Neural progenitor cell (in vitro differentiated cells): ENCODE measurements around the gene TM2D3. TPM values are rescaled to one million over a fixed set of nuclear protein-coding genes. Genes with fewer than 3 reads are reported as not detected.

Experiments used
- DNase-seq: peaks from one replicate; pipeline ENCODE4 v3.0.0-alpha.2; 2016; ENCODE audit warnings: low spot score
- H2AFZ ChIP-seq: fragments of 200-600 bp; sonication (generic); replicated peaks from 2 replicates; pipeline ENCODE4 v1.6.1; 2016; ENCODE audit warnings: antibody characterized with exemption
- H3F3A ChIP-seq: fragments of 200-600 bp; sonication (generic); 2 replicates; pipeline ENCODE4 v1.6.1; 2016; ENCODE audit warnings: antibody characterized with exemption, low read depth
- H3K27ac ChIP-seq: fragments of 200-600 bp; sonication (generic); 2 replicates; pipeline ENCODE4 v1.5.1; 2016; ENCODE audit warnings: mild to moderate bottlenecking
- H3K27me3 ChIP-seq: fragments of 200-600 bp; sonication (generic); 2 replicates; pipeline ENCODE4 v1.6.1; 2016; ENCODE audit warnings: mild to moderate bottlenecking, moderate library complexity
- H3K36me3 ChIP-seq: fragments of 200-600 bp; sonication (generic); 2 replicates; pipeline ENCODE4 v1.5.1; 2016
- H3K4me1 ChIP-seq: fragments of 200-600 bp; sonication (generic); 2 replicates; pipeline ENCODE4 v1.6.1; 2016; ENCODE audit warnings: mixed run types
- H3K4me2 ChIP-seq: fragments of 200-600 bp; sonication (generic); 2 replicates; pipeline ENCODE4 v1.6.1; 2016
- H3K4me3 ChIP-seq: fragments of 200-600 bp; sonication (generic); 2 replicates; pipeline ENCODE4 v1.5.1; 2016
- H3K79me2 ChIP-seq: fragments of 200-600 bp; sonication (generic); 2 replicates; pipeline ENCODE4 v1.6.1; 2016; ENCODE audit warnings: low read depth
- H3K9ac ChIP-seq: fragments of 200-600 bp; sonication (generic); 2 replicates; pipeline ENCODE4 v1.6.1; 2016
- H3K9me3 ChIP-seq: fragments of 200-600 bp; sonication (generic); 2 replicates; pipeline ENCODE4 v1.5.1; 2016; ENCODE audit warnings: low read depth
- H4K20me1 ChIP-seq: fragments of 200-600 bp; sonication (generic); 2 replicates; pipeline ENCODE4 v1.6.1; 2016; ENCODE audit warnings: low read depth
- H3K27ac Mint-ChIP-seq: 3 replicates; pipeline ENCODE4 v1.8.0; 2021; ENCODE audit warnings: mixed read lengths
- H3K27me3 Mint-ChIP-seq: 2 replicates; pipeline ENCODE4 v1.8.0; 2022; ENCODE audit warnings: low read depth, mild to moderate bottlenecking, inconsistent platforms, moderate library complexity, mixed read lengths; ENCODE audit not compliant: insufficient read depth
- H3K36me3 Mint-ChIP-seq: 3 replicates; pipeline ENCODE4 v1.8.0; 2021; ENCODE audit warnings: mixed read lengths
- H3K4me1 Mint-ChIP-seq: 3 replicates; pipeline ENCODE4 v1.8.0; 2021; ENCODE audit warnings: mixed read lengths
- H3K4me3 Mint-ChIP-seq: 3 replicates; pipeline ENCODE4 v1.8.0; 2021; ENCODE audit warnings: mild to moderate bottlenecking, moderate library complexity, mixed read lengths
- H3K9me3 Mint-ChIP-seq: 3 replicates; pipeline ENCODE4 v1.8.0; 2020; ENCODE audit warnings: mixed read lengths
- EZH2 ChIP-seq: fragments of 200-600 bp; sonication (generic); IDR thresholded peaks from 2 replicates; pipeline ENCODE4 v1.6.1; 2017; ENCODE audit warnings: antibody characterized with exemption, mild to moderate bottlenecking, moderate library complexity
- EZH2phosphoT487 ChIP-seq: fragments of 200-600 bp; sonication (generic); IDR thresholded peaks from 2 replicates; pipeline ENCODE4 v1.6.1; 2017; ENCODE audit warnings: antibody characterized with exemption
- total RNA-seq: library from RNA; depleted of rRNA; stranded (reverse); fragments of >200 nt; gene quantifications from 2 replicates; pipeline ENCODE4 v1.2.3, GENCODE V29; 2015; ENCODE audit warnings: low replicate concordance
- TF ChIP-seq, protein P1 (sequence below): fragments of 200-600 bp; sonication (generic); IDR thresholded peaks from 2 replicates; pipeline ENCODE4 v1.5.1; 2017; ENCODE audit warnings: antibody characterized with exemption, mild to moderate bottlenecking

The TM2D3 gene
- total RNA-seq, 1 donor from 2014 or later: 58.4 TPM

DNA sequence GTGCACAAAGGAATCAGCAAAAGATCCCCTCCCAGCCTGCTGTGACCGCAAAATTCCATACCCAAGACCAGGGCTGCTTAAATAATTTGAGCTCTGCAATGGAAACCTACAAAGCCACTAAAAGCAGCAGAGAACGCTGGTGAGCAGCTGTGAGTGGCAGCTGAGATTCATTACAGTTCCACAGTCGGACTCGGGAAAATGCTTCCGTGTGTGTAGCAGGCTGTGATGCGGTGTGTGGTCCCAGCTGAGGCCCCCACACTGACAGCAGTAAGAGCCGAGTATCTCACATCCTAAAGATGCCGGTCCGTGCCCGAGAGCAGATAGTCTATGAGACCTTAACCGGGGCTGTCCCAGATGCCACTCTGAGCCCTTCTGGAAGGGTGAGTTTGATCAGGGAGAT is 37.4 kb downstream of the TM2D3 start:
- Histone ChIP-seq H3K79me2 (no peaks in the 10 kb centered on the region), H3F3A (no peaks in the 10 kb centered on the region), H3K4me3 (no peak overlapping the region), H3K9ac (no peak overlapping the region), H3K4me1 (peaks cover 24% of the 10 kb centered on the region), H3K27me3 (no peaks in the 10 kb centered on the region), H2AFZ (no peak overlapping the region), H3K9me3 (no peaks in the 10 kb centered on the region), H3K4me2 (no peak overlapping the region), H3K27ac (no peak overlapping the region), H4K20me1 (no peaks in the 10 kb centered on the region), H3K36me3 (no peaks in the 10 kb centered on the region)
- H3K4me3 Mint-ChIP-seq: peak overlapping the region; percentile 10
- no peaks in the 10 kb centered on the region for H3K9me3 Mint-ChIP-seq
- peaks cover 8% of the 10 kb centered on the region for H3K27me3 Mint-ChIP-seq
- peak overlapping the region; percentile 47 for H3K27ac Mint-ChIP-seq
- no peaks in the 10 kb centered on the region for H3K36me3 Mint-ChIP-seq
- TF ChIP-seq EZH2phosphoT487: no peak
- TF ChIP-seq EZH2: no peak
- TF ChIP-seq, protein P1, sequence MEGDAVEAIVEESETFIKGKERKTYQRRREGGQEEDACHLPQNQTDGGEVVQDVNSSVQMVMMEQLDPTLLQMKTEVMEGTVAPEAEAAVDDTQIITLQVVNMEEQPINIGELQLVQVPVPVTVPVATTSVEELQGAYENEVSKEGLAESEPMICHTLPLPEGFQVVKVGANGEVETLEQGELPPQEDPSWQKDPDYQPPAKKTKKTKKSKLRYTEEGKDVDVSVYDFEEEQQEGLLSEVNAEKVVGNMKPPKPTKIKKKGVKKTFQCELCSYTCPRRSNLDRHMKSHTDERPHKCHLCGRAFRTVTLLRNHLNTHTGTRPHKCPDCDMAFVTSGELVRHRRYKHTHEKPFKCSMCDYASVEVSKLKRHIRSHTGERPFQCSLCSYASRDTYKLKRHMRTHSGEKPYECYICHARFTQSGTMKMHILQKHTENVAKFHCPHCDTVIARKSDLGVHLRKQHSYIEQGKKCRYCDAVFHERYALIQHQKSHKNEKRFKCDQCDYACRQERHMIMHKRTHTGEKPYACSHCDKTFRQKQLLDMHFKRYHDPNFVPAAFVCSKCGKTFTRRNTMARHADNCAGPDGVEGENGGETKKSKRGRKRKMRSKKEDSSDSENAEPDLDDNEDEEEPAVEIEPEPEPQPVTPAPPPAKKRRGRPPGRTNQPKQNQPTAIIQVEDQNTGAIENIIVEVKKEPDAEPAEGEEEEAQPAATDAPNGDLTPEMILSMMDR: no peak
- DNase-seq: no peak
- H3K4me1 Mint-ChIP-seq: peaks cover 70% of the 10 kb centered on the region

DNA sequence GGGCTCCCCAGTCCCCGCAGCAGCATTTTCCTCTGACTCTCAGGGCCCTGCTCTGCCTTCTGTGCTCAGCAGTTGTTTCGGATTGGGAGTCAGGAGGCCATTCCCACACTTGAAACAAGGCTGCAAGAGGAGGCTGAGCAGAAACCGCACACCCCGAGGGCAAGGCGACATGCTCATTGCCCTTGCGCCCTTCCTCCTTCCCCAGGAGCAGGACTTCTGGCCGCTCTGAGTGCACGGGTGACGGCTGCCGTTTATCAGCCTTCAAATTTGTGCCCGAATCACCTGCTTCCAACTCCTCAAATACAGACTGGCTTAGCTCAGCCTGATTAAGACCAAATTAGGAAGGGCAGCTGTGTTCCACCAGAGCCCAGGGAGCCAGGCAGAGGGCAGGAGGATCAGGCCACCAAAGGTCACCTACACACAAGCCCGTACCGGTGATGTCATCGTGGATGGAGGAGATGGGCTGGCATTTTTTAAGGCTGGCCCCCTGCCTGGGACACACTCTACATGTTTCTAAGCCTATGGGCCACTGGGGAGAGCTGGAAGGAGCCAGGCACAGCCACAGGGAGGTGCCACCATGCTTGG is 38.1 kb downstream of the TM2D3 start:
- H3K27ac Mint-ChIP-seq: peak overlapping the region; percentile 60
- H3K4me1 ChIP-seq: peaks cover 24% of the 10 kb centered on the region

DNA sequence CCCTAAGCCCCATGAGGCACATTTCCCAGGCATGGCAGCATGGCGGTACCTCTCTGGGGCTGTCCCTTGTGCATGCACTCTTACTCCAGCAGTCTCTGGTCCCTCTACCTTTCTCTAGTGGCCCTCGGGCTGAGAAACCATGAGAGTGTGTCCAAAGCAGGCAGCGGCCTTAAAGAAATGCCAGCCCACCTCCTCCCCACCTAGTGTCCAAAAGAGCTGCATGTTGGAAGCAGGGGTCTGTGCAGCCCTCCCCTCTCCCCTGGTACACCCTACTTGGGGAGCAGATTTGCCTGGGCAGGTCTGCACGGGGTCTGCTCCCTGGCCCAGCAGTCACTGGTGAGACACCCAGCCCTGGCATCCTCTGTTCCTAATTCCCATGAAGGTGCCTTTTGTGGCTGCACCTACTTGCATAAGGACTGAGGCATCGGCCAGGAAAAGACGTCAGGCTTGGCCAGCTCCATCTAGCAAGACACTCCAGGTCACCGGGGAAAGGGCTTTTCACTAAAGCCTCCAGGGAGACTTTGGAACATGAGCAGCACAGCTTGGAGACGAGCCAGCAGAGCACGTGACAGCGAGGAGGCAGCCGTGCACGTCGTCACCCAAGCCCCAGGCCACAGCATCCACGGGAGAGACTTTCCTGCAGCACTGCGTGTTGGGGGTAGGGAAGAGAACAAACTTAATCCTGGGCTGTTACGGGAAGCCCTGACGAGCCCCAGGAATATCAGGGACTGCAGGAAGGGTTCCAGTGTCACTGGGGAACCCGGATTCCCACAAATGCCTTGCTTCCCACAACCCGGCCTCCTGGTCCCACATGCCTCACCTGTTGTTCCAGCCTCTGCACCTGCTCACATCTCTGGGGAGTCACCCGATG is 38.8 kb downstream of the TM2D3 start:
- H3K27me3 ChIP-seq: no peaks in the 10 kb centered on the region
- peaks cover 24% of the 10 kb centered on the region for H3K4me1 ChIP-seq
- DNase-seq: no peak
- Mint-ChIP-seq H3K27ac (peak overlapping the region; percentile 62), H3K9me3 (no peaks in the 10 kb centered on the region), H3K4me3 (peak overlapping the region; percentile 61), H3K4me1 (peaks cover 65% of the 10 kb centered on the region), H3K36me3 (no peaks in the 10 kb centered on the region), H3K27me3 (peaks cover 8% of the 10 kb centered on the region)
- no peaks in the 10 kb centered on the region for H3K36me3 ChIP-seq
- H3K27ac ChIP-seq: no peak overlapping the region
- H3K79me2 ChIP-seq: no peaks in the 10 kb centered on the region
- H3K9me3 ChIP-seq: no peaks in the 10 kb centered on the region
- H2AFZ ChIP-seq: peak overlapping the region; percentile 53
- no peak overlapping the region for H3K4me2 ChIP-seq
- no peaks in the 10 kb centered on the region for H4K20me1 ChIP-seq
- H3K4me3 ChIP-seq: no peak overlapping the region
- TF ChIP-seq, protein P1: no peak
- TF ChIP-seq EZH2phosphoT487: no peak
- no peak for TF ChIP-seq EZH2
- no peak overlapping the region for H3K9ac ChIP-seq
- no peaks in the 10 kb centered on the region for H3F3A ChIP-seq

More for the DNA sequence above, 38.1 kb downstream of the TM2D3 start:
- Histone ChIP-seq H3K36me3 (no peaks in the 10 kb centered on the region), H3K9ac (no peak overlapping the region), H3F3A (no peaks in the 10 kb centered on the region), H3K4me2 (no peak overlapping the region), H4K20me1 (no peaks in the 10 kb centered on the region), H3K27me3 (no peaks in the 10 kb centered on the region), H3K79me2 (no peaks in the 10 kb centered on the region), H3K4me3 (no peak overlapping the region), H2AFZ (peak overlapping the region; percentile 53), H3K27ac (no peak overlapping the region), H3K9me3 (no peaks in the 10 kb centered on the region)
- no peak overlapping the region for H3K4me3 Mint-ChIP-seq
- no peaks in the 10 kb centered on the region for H3K36me3 Mint-ChIP-seq
- TF ChIP-seq EZH2: no peak
- TF ChIP-seq EZH2phosphoT487: no peak
- TF ChIP-seq, protein P1: no peak
- no peaks in the 10 kb centered on the region for H3K9me3 Mint-ChIP-seq
- peaks cover 66% of the 10 kb centered on the region for H3K4me1 Mint-ChIP-seq
- DNase-seq: no peak
- peaks cover 8% of the 10 kb centered on the region for H3K27me3 Mint-ChIP-seq
